GM20000 (cell line): ENCODE data around the gene EPHB2.

Source experiments
- DNase-seq: peaks from one replicate; pipeline ENCODE4 v3.0.0; 2012; ENCODE audit warnings: low spot score
- TF ChIP-seq, protein P1 (sequence below): IDR thresholded peaks from 2 replicates; pipeline ENCODE4 v1.5.1; 2012; ENCODE audit warnings: mild to moderate bottlenecking, control low read depth; ENCODE audit errors: extremely low read depth, missing control alignments

Gene EPHB2

GRCh38 chr1:22860414-22860800 lies 149.8 kb downstream of the EPHB2 start:
- DNase-seq: no peak
- TF ChIP-seq, protein P1, sequence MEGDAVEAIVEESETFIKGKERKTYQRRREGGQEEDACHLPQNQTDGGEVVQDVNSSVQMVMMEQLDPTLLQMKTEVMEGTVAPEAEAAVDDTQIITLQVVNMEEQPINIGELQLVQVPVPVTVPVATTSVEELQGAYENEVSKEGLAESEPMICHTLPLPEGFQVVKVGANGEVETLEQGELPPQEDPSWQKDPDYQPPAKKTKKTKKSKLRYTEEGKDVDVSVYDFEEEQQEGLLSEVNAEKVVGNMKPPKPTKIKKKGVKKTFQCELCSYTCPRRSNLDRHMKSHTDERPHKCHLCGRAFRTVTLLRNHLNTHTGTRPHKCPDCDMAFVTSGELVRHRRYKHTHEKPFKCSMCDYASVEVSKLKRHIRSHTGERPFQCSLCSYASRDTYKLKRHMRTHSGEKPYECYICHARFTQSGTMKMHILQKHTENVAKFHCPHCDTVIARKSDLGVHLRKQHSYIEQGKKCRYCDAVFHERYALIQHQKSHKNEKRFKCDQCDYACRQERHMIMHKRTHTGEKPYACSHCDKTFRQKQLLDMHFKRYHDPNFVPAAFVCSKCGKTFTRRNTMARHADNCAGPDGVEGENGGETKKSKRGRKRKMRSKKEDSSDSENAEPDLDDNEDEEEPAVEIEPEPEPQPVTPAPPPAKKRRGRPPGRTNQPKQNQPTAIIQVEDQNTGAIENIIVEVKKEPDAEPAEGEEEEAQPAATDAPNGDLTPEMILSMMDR: no peak

GRCh38 chr1:22860883-22861385 lies 150.3 kb downstream of the EPHB2 start:
- DNase-seq: no peak
- TF ChIP-seq, protein P1: no peak

- TF ChIP-seq, protein P1: peak; percentile 55
- no peak for DNase-seq
Measured at GRCh38 chr1:22861764-22862440, 151.3 kb downstream of the EPHB2 start.

- TF ChIP-seq, protein P1: no peak
- no peak for DNase-seq
Measured at GRCh38 chr1:22862752-22863151, 152.1 kb downstream of the EPHB2 start.

DNA sequence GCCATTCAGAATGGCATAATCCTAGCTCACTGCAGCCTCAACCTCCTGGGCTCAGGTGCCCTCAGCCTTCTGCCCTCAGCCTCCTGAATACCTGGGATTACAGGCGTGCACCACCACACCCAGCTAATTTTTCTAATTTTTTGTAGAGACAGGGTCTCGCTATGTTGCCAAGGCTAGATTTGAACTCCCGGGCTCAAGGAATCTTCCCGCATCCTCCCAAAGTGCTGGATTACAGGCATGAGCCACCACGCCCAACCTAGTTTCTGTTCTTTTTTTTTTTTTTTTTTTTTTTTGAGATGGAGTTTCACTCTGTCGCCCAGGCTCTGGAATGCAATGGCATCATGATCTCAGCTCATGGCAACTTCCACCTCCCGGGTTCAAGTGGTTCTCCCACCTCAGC lies 153.1 kb downstream of the EPHB2 start:
- TF ChIP-seq, protein P1: no peak

DNA sequence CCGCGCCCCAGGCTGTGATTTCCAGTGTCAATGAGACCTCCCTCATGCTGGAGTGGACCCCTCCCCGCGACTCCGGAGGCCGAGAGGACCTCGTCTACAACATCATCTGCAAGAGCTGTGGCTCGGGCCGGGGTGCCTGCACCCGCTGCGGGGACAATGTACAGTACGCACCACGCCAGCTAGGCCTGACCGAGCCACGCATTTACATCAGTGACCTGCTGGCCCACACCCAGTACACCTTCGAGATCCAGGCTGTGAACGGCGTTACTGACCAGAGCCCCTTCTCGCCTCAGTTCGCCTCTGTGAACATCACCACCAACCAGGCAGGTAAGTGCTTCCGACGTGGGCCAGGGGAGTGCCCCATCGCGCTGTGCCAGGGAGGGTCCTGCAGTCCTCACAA lies 154.2 kb downstream of the EPHB2 start:
- TF ChIP-seq, protein P1: no peak
- no peak for DNase-seq

More for the DNA sequence above, 153.1 kb downstream of the EPHB2 start:
- no peak for DNase-seq

DNA sequence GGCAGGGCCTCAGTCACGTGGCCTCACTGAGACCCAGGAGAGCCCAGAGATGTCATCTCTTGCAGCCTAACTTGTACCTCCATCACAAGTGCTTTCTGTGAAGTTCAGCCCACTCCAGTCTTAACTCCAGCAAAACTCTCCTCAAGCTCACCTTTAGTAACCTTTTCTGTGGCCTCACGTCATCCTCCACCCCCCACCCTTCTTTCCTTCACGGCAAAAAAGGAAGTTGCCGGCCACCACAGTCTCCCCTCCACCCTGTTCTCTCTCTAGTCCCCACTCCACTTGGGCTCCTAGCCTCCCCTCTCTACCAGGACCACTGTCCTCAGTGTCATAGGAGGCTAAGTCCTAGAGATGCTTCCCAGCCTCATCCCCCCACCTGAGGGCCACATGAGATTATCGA lies 155.1 kb downstream of the EPHB2 start:
- DNase-seq: no peak
- TF ChIP-seq, protein P1: no peak
